Activated T-helper 1 cell treated with anti-CD3 and anti-CD28 coated beads, Interleukin-2, amount 50 U/mL, for 16 hours (primary cell): ENCODE results near the gene UGT1A8.
"Not testable (repeated sequence)": the region's sequence is repeated elsewhere in the genome, so short reads cannot be mapped to it uniquely, and the experiment has no call there.

Source experiments
- DNase-seq, 2 donors: peaks; one replicate each; pipeline ENCODE4 v3.0.0-alpha.2; 2020; ENCODE audit warnings: low read depth in 1 of 2, low spot score in 1 of 2

Gene UGT1A8

GRCh38 chr2:233712611-233713261, 95.3 kb downstream of the UGT1A8 start, which contains the start of gene UGT1A5:
Gene UGT1A5, plus strand, starts transcription at chr2:233712907. Its CDS starts 85 bp downstream, at chr2:233712992.
- DNase-seq: no peak

GRCh38 chr2:233713262-233713615, 95.8 kb downstream of the UGT1A8 start:
- DNase-seq: no peak

GRCh38 chr2:233714121-233714520, 96.7 kb downstream of the UGT1A8 start:
- DNase-seq: no peak

DNA sequence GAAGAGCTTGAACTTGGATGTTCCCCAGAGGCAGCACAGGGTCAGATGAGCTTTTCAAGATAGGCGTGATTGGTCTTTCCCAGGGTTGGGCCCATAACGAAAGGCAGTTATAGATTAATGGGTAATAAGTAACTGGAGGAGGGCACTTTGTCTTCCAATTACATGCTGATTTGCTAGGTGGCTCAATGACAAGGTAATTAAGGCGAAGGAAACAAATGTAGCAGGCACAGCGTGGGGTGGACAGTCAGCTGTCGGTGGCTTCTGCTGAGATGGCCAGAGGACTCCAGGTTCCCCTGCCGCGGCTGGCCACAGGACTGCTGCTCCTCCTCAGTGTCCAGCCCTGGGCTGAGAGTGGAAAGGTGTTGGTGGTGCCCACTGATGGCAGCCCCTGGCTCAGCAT, 101.1 kb downstream of the UGT1A8 start, which contains the start of gene UGT1A4:
UGT1A4 (plus strand) TSS at position 185 of the 400 bp plus-strand sequence; CDS start at position 270, 85 bp downstream.
- no peak for DNase-seq

DNA sequence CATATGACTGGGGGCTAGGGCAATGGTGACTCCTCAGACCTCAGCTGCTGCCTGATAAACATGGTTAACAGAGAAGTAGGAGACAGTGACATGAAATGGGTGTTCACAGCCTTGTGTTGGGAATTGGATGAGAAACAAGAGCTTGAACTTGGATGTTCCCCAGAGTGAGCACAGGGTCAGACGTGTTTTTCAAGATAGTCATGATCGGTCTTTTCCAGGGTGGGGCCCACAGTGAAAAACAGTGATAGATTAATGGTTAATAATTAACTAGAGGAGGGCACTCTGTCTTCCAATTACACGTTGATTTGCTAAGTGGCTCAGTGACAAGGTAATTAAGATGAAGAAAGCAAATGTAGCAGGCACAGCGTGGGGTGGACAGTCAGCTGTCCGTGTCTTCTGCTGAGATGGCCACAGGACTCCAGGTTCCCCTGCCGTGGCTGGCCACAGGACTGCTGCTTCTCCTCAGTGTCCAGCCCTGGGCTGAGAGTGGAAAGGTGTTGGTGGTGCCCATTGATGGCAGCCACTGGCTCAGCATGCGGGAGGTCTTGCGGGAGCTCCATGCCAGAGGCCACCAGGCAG, 111.4 kb downstream of the UGT1A8 start, which contains the start of gene UGT1A3:
UGT1A3 (plus strand) TSS at position 320 of the 579 bp plus-strand sequence; CDS start at position 405, 85 bp downstream.
- no peak for DNase-seq

- DNase-seq: not testable (repeated sequence)
Observed at GRCh38 chr2:233736868-233737653, 119.6 kb downstream of the UGT1A8 start.

DNA sequence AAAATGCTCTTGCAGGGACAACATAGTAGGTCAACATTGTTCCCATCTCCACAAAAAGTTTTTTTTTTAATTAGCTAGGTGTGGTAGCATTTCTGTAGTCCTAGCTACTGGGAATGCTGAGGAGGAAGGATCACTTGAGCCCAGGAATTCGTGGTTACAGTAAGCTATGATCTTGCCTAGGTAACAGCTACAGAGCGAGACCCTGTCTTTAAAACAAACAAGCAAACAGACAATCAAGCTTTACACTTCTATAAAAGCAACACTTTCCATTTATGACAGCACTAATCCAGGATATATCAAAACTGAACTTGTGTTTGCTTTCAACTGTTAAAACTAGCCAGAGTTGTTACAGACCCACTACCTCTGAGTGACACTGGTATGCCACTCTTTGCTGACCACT, 123.4 kb downstream of the UGT1A8 start:
- no peak for DNase-seq

DNA sequence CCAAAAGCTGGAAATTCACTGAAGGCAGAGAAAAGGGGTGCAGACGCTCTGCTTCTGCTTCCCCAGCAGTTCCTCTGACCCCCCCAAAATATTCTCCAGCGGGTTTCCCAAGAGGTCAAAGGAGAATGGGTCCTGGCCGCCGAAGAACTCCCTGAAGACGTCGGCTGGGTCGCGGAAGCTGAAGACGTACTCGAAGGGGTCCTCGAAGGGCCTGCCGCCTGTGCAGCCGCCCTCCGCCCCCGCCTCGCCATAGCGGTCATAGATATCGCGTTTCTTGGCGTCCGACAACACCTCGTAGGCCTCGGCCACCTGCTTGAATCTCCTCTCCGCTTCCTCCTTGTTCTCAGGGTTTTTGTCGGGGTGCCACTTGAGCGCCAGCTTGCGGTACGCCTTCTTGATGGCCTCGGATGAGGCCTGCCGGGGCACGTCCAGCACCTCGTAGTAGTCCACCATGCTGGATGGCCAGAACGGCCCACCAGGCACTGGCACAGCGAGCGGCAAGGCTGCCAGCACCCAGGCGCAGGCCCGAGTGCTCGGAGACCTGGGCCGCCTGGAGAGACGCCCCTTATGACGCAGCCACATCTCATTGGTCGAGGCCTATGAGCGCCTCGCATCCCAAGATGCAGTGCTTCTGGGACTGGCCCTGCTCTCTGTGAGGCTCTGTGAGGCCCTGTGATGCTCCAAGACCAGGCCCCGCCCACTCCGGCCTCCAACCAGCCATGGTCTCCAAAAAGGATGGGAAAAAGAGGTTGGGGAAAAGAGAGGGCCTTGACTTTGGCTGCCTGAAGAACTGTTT, 126.2 kb downstream of the UGT1A8 start:
- no peak for DNase-seq

GRCh38 chr2:233745073-233745755, 127.8 kb downstream of the UGT1A8 start:
- no peak for DNase-seq

- not testable (repeated sequence) for DNase-seq
Observed at GRCh38 chr2:233745838-233746237, 128.4 kb downstream of the UGT1A8 start.

DNA sequence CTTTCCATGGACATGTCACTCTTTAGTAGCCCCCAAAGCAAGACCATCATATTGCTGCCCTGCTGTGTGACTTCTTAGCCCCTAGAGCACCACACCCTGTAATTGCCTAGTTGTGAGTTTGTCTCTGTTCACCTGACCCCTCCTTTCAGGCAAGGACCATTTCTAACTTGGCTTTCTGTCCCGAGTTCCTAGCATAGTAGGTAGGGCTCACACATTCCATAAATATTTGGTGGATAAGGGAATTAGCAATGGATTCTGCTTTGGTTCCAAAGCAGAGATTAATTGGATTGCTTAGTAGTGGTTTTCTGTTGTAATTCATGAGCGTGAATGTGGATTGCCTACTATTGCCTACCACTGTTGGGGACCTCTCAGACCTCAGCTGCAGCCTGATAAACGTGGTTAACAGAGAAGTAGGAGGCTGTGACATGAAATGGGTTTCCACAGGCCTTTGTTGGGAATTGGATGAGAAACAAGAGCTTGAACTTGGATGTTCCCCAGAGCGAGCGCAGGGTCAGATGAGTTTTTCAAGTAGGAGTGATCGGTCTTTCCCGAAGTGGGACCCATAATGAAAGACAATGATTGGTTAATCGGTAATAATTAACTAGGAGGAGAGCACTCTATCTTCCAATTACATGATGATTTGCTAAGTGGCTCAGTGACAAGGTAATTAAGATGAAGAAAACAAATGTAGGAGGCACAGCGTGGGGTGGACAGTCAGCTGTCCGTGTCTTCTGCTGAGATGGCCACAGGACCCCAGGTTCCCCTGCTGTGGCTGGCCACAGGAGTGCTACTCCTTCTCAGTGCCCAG, 129.2 kb downstream of the UGT1A8 start:
- no peak for DNase-seq

GRCh38 chr2:233747283-233747544, 129.8 kb downstream of the UGT1A8 start:
- DNase-seq: no peak

GRCh38 chr2:233750689-233751088, 133.3 kb downstream of the UGT1A8 start:
- DNase-seq: not testable (repeated sequence)

DNA sequence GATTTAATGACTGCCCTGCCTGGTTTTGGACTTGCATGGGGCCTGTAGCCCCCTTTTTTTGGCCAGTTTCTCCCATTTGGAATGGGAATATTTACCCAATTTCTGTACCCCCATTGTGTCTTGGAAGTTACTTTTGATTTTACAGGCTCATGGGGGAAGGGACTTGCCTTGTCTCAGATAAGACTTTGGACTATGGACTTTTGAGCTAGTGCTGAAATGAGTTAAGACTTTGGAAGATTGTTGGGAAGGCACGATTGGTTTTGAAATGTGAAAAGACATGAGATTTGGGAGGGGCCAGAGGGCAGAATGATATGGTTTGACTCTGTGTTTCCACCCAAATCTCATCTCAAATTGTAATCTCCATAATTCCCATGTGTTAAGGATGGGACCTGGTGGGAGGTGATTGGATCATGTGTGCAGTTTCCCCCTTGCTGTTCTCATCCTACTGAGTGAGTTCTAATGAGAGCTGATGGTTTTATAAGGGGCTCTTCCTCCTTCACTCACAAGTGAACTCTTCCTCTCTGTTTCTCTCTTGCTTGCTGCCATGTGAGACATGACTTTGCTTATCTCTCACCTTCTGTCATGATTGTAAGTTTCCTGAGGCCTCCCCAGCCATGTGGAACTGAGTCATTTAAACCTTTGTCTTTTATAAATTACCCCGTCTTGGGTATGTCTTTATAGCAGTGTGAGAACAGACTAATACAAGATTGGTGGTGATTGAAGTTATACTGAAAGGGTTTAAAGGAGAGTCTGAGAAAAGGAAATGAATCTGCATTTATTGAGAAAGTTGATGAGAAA, 134.0 kb downstream of the UGT1A8 start:
- not testable (repeated sequence) for DNase-seq

DNA sequence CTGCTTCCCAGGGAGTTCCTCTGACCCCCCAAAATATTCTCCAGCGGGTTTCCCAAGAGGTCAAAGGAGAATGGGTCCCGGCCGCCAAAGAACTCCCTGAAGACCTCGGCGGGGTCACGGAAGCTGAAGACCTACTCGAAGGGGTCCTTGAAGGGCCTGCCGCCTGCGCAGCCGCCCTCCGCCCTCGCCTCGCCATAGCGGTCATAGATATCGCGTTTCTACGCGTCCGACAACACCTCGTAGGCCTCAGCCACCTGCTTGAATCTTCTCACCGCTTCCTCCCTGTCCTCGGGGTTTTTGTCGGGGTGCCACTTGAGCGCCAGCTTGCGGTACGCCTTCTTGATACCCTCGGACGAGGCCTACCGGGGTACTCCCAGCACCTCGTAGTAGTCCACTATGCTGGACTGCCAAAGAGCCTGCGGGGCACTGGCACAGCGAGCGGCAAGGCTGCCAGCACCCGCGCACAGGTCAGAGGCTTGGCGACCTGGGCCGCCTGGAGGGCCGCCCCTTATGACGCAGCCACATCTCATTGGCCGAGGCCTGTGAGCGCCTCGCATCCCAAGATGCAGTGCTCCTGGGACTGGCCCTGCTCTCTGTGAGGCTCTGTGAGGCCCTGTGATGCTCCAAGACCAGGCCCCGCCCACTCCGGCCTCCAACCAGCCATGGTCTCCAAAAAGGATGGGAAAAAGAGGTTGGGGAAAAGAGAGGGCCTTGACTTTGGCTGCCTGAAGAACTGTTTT, 137.6 kb downstream of the UGT1A8 start:
- no peak for DNase-seq

- no peak for DNase-seq
Observed at GRCh38 chr2:233756429-233757081, 139.1 kb downstream of the UGT1A8 start.

- no peak for DNase-seq
Observed at GRCh38 chr2:233758141-233758540, 140.7 kb downstream of the UGT1A8 start.

DNA sequence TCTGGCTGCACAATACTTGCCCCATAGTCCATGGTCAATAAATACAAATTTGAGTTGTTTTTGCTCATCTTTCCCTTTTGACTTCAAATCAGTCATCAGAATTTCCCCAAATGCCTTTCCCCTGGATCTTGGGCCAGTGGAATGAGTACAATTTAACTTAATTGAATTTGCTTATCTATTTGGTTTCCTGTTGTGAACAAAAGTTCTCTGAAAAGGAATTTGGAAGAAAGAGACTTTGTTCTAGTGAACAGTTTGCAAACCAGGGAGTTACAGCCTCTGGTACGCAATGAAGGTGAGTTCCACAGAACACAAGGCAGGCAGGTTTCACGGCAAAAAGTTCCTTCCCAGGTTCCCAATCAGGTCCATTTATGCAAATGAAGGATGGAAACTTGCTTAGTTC, 141.4 kb downstream of the UGT1A8 start:
- no peak for DNase-seq
